ENCODE data around the gene GIT1.
A peak's percentile ranks its signal among the peaks of the same experiment; 100 is the strongest.

Gene GIT1, protein sequence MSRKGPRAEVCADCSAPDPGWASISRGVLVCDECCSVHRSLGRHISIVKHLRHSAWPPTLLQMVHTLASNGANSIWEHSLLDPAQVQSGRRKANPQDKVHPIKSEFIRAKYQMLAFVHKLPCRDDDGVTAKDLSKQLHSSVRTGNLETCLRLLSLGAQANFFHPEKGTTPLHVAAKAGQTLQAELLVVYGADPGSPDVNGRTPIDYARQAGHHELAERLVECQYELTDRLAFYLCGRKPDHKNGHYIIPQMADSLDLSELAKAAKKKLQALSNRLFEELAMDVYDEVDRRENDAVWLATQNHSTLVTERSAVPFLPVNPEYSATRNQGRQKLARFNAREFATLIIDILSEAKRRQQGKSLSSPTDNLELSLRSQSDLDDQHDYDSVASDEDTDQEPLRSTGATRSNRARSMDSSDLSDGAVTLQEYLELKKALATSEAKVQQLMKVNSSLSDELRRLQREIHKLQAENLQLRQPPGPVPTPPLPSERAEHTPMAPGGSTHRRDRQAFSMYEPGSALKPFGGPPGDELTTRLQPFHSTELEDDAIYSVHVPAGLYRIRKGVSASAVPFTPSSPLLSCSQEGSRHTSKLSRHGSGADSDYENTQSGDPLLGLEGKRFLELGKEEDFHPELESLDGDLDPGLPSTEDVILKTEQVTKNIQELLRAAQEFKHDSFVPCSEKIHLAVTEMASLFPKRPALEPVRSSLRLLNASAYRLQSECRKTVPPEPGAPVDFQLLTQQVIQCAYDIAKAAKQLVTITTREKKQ

DNA sequence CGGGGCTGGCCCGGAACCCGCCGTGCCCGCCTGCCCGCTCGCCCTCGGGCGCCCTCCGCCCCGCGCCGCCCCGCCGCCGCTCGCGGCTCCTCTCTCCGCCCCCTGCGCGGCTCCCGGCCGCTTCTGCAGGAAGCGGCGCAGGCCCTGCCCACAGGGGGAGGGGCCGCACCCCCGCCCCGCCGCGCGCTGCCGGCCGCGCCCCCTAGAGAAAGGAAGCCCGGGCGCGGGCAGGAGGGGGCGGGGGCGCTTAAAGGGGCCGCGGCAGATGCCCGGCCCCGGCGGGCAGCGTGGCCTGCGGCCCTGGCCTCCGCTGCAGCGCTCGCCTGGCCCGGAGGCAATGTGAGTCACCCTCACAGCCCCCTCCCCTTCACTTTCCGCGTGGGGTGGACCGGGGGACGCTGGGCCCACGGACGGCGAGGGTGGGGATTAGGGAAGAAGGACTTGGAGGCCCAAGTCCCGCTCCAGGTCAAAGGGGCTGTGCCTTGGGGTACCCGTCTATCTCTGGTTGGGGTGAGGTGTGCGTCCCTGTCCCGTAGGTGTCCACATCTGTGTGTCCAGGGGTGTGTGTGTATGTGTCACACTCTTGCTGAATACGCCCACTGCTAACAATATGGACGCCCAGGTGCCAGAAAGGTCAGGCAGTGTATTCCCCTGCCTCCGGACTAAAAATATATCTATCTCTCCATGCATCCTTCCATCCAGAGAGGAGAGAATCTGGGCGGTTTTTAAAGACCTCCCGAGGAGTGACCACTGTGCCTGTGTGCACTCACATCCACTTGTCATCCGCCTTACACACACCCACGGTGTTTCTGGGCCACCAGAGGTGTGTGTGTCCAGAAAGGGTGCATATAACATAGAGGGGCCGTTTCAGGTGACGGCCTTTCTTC, at the start of gene GIT1:
Gene GIT1, minus strand, starts transcription at position 125 of the 887 bp plus-strand sequence. CDS start 270 bp downstream, outside the sequence.
- DNase-seq: peak; percentile 86

DNA sequence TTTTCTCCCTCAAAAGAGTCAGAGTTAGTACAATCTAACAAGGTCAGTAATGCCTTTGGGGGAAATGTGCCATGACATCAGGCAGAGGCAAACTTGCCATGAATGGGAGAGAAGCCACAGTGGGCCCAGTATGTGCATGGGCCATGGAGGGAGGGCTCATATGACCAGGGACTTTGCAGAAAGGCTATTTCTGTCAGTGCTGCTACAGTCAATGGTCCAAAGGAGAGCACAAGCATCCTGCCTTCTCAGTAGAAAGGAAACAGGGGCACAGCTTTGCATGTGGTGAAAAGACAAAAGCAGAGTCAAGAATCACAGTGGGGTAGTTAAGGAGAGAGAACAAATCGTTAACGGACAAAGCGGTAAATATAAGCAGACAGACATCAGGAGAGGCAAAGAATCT, 44.4 kb upstream of the GIT1 start:
- DNase-seq: no peak

GRCh38 chr17:29630630-29631193, 41.3 kb upstream of the GIT1 start:
- DNase-seq: no peak

DNA sequence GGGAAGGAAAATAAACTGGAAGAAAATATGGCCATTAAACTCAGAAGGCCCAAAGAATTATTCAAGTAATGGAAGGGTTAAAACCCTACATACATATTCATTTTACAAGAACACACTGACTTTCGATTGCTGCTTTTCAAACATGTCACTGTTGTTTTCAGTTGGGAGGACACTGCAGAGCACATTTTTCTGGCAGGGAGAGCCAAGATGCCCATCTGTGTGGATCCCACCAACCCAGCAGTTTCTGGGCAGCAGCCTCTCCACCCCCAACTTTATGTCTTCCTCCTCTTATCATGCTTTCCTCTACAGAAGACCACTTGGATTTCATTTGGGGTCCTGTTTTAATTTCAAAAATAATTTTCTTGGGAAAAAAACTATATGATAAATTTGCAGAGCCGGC, 40.4 kb upstream of the GIT1 start:
- DNase-seq: no peak

- DNase-seq: no peak
These were observed 39.2 kb upstream of the GIT1 start for GRCh38 chr17:29628644-29629043.

DNA sequence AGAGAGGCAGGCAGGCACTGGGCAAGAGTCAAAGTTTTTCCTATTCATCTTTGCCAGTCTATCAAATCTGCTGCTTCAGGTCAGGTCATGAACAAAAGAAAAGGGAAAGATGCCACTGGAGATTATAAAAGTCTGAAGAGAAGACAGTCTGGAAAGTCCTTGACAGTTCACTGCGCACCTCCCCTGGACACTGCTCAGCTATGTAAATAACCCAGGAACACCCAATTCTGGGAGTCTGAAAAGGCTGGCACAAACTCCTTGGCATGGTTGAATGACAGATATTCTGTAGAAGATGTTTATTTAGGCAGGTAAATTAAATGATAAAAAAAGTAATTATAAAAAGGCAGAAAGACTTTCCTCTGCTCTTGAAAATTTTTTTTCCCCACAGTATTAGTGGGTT, 38.5 kb upstream of the GIT1 start:
- no peak for DNase-seq

- DNase-seq: no peak
These were observed 35.7 kb upstream of the GIT1 start for GRCh38 chr17:29625037-29625750.

DNA sequence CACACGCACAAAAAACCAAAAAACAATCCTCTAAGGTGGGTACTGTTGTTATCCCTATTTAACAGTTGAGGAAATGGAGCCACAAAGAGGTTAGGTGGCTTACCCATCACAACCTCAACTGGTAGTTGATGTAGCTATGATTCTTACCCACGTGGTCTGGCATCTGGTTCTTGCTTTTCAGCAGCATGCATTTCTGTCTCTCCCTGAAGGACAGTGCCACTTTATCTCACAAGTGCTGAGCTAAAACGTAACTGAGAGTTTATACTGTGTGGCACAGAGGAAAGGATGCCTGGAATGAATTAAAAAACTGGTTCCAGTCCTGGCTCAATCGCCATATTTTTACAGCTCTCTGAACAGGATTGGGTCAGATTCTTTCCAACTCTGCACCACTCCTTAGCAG, 35.1 kb upstream of the GIT1 start:
- no peak for DNase-seq

DNA sequence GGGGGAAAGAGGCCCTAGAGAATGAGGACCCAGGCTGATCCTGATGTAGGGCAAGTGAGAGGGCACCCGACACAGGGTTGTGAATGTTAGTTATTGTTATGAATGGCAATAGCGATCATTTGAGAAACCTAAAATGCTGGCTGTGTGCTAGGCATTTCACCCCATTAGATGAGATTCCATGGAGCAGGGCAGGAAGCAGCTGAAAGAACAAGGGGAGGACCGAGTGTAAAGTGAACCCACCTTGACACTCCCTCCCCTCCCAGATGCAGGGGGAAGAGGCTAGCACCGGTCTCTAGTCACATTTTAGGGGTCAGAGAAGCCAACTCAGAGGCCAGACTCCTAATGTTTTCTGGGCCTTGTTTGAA, 33.8 kb upstream of the GIT1 start:
- DNase-seq: no peak

DNA sequence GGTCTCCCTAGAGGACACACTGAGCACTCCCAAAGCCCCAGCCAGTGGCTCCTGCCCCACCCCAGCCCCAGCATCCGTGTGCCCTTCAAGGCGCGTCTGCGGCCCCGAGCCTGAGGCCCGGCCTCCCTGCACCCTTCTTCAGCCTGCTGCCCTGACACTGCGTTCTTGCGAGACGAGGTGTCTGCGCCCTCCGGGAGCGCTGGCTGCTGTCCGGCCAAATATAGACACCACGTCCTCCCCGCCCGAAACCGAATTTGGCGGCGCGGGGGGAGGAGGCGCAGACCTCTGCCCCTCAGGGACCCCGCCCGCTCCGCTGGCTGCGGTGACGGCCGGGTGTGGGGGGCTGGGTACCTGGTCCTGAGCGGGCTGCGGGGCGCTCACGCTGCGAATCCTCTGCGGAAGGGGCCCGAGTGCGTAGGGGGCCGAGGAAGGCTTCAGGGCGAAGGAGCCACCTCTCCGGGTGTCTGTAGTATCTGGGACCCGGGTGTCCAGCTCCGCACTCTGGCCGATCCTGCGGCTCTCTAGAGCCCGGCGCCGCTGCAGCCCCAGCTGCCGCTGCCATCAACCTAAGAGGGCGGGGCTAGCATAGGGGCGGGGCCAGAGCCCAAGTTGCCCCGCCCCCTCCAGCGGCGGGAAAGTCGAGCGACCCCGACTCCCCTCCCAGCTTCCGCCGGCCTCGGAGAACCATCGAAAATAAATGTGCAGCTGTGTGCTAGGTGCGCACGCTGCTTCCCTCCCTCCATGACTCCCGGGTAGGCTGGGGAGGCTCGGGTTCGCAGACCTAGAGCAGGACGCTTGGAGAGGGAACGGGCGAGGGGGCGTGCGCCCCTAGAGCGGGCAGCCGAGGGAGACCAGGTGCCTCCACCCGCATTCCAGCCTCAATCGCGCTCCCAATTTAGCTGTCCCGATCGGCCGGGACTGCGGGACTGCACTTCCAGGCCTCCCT, 33.2 kb upstream of the GIT1 start, which contains the start of gene CORO6:
Gene CORO6, minus strand, starts transcription at position 576 of the 946 bp plus-strand sequence. CDS start 1,491 bp downstream, outside the sequence.
- peak; percentile 75 for DNase-seq

DNA sequence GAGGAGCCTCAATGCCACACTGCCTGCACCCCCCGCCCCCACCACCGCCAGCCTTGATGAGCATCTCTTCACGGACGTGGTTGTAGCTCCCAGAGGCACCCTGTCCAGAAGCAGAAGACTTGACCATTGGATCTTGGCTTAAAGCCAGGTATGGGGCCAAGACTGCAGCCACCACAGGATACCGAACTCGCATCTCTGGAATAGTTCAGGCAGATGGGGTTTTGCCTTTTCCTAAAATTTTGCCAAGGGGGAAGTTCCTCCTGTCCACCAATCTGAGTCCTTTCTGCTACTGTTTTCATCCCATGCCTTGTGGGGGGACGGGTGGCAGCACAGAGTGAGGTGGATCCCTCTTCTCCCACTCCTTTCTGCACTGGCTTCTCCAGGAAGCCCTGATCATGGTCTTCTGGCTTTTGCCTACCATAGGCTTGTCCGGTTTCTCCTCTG, 32.3 kb upstream of the GIT1 start:
- DNase-seq: no peak

GRCh38 chr17:29620779-29621500, 31.5 kb upstream of the GIT1 start:
- no peak for DNase-seq

DNA sequence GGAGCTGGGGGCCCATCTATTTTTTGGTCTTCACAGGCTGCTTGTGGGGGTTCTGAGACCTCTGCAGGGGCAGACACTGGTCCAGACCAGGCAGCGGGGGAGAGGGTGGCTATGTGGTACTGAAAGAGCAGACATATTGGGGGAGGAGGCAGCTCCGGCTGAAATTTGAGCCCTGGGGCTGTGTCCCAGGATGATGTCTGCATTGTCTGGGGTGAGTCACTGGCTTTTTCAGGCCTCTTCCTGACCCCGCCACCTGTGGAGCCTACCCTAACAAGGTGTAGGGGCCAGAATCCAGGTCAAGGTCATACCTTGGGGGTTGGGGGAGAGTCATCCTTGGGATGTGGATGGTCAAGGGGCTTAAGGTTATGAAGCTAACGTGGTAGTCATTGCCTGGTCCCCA, 30.8 kb upstream of the GIT1 start:
- no peak for DNase-seq

- no peak for DNase-seq
These were observed 29.8 kb upstream of the GIT1 start for GRCh38 chr17:29619251-29619650.

DNA sequence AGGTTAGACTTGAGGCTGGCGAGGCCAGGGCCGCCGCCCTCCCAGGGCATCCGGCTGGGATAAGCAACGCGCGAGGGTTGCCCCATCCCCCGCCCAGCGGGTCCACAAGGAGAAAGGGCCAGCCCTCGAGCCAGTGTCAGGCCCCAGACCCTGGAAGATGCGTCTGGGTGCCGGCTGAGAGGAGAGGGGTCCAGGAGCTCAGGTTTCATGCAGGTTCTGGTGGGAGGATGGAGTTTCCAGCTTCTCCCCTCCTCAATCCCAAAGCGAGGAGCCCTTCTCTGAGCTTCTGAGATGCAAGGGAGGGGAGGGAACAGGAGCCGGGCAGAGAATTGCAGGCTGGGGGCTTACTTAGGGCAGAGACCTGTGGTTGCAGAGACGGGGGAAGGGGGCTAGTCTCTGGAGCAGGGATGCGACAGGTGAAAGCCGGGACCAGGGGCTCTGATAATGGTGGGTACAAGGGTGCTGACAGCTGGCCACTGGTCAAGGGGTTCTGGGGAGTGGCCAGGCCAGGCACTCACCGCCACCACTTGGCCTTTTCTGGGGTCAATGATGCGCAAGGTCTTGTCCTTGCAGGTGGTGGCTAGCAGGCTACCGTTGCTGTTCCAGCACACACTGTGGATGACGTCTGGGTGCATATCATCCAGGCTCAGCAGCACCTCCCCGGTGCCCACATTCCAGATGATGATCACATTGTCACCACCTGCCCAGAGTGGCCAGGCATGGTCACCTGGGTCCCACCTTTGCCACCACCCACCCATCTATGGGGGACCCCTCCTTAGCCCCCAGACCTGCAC, 29.0 kb upstream of the GIT1 start:
- no peak for DNase-seq

DNA sequence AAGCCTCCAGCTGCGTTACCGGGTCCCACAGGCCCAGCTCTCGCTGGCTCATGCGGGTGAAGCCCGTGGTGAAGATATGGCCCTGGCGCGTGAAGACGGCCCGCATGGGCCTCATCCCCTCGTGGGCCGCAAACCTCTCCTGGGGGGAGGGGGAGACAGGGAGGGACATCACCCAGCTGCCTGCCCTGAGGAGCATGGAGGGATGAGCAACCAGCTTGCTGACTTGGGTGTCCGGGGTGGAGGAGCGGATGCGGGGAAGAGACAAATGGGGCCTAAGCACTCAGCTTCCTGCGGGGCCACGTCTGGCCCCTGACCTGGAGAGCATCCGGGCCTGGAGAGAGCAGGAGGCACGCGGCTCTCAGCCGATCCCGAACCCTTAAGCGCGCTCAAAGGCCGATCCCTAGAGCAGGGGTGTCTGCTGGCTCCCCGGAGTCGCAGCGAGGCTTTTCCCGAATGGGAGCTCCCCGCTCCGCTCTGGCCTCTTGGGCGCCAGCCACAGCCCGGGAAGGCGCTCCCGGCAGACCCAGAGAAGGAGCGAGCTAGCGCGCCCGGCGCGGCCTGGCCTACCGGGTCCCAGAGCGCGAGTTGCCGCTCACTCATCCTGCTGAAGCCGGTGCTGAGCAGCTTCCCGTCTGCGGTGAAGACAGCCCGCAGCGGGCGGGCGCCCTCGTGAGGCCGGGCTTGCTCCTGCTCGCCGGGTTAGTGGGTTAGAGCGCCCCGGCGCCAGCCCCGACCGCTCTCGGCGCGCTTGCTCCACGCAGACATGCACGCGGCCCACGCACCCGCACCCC, 28.2 kb upstream of the GIT1 start:
- DNase-seq: peak; percentile 90

DNA sequence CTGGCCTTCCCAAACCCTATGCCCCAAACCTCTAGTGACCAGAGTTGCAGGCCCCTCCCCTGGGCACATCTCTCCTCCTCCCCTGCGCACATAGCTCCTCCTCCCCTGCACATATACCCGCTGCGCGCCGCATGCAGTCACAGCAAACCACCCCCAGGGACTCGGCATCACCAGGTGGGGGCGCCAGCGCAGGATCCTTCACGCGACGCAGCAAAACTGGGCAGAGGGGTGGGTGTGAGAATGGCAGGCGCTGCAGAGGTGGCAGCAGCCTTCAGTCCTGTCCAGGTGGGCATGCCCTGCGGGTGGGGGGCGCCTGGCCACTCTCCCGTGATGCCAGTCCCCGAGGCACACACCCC, 27.7 kb upstream of the GIT1 start:
- peak; percentile 94 for DNase-seq

GRCh38 chr17:29616300-29617048, 27.0 kb upstream of the GIT1 start:
- DNase-seq: no peak

Measured in stimulated activated CD4-positive, alpha-beta T cell treated with anti-CD3 and anti-CD28 coated beads, Interleukin-4, amount 100 ng/mL, for 1 hour (primary cell).